GDM1 (cell line): Measurements from ENCODE around the gene PCDH9.

Experiments used
- DNase-seq: peaks from one replicate; lab custom pipeline; 2025; lab: John Stamatoyannopoulos, UW

The PCDH9 gene

DNA sequence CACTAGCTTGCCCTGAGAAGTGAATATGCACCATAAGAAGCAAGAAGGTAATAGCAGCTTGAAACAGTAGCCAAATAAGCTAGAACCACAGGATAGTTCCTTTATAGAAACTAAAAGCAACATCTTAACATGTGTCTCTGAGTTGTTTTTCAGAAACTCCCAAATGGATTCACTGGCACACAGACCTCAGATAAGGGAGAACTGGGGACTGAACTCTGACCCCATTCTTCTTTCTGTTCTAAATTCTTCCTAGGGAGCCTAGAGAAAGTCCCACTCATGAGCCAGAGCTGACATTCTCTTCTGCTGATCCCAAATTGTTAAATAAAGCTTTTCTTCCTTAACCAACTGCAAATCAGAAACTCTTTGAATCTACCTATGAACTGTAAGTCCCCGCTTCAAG, 146.1 kb downstream of the PCDH9 start:
- DNase-seq, result no peak

GRCh38 chr13:67083519-67083918, 146.6 kb downstream of the PCDH9 start:
- DNase-seq, result no peak

DNA sequence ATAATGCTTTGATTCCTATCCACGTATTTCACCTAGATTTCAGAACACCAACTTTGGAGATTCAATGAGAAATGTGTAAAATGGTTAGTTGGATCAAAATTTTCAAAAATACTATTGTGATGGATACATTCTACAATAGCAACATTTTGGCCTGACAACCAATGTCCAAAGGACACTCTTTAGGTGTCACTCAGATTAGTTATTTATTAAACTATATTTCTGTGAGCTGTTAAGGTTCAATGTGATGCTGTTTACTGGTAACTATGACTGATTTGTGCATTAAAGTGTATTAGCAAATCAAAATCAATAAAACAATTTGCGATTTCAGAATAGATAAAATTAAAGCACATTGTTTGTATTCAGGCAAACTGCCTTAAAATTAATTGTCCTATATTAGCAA, 149.8 kb downstream of the PCDH9 start:
- no peak for DNase-seq

DNA sequence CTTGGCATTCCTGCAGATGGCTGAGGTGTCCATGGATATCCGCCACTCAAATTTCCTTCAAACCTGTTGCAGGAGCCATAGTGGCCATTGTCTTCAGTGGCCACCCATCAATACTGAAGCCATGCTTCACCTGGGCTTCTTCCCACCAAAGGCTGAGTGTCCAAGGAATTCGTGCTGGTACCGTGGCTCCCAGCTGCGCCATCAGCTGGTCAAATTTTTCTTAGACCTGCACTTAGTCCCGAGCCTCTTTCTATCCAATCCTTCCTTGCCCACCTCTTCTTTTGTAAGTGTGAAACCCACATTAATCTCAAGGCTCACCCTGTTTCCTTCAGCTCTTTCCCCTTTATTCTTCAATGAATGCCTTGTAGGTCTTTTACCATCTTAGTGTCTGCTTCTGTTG, 152.1 kb downstream of the PCDH9 start:
- no peak for DNase-seq

DNA sequence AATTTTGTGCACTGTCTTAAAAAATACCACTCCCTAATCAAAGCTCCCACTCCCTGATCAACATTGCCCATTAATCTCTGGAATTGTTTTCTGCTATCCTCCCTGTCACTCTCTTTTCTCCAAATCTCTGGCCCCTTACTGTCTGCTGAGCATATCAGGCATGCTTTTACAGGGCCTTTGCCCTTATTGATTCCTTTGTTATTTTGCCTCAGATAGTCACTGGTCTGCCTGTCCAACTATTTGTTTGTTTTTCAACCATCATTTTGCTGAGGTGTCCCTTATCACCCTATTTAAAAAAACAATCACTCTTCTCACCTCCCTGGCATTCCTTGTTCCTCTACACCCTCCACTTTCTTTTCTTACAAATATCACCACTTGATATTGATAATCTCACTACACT, 153.0 kb downstream of the PCDH9 start:
- no peak for DNase-seq

GRCh38 chr13:67076378-67076777, 153.8 kb downstream of the PCDH9 start:
- no peak for DNase-seq

GRCh38 chr13:67075239-67075638, 154.9 kb downstream of the PCDH9 start:
- no peak for DNase-seq

DNA sequence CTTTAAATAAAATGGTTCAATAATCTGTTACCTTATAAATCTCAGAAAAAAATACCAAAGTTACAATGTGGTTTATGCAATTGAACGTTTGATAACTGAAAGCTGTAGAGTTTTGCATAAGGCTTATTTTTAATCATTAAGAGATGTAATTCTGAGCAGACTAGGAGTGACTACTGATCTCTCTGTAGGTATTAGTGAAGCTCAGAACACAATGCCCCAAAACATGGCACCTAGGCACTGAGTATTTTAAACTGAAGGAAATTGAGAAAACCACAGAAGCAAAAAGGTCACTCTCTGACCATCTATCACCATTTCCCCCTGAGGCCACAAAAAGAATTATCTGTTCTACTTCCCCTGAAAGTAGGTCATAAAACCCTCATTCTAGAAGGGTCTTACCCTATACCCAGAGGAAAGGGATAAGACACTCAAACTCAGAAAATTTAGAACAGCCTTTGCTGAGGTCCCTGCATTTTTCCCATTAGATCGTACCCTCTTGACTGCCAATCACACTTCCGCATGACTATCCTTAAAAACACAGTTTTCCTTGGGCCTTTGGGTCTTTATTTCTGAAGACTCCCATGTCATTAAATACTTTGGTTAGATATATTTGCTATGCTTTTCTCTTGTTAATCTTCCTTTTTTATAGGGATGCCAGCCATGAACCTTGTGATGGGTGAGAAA, 158.1 kb downstream of the PCDH9 start:
- DNase-seq, result no peak

GRCh38 chr13:67070306-67070705, 159.8 kb downstream of the PCDH9 start:
- no peak for DNase-seq

- no peak for DNase-seq
Measured at GRCh38 chr13:67069117-67069767, 160.9 kb downstream of the PCDH9 start.

- DNase-seq, result no peak
Measured at GRCh38 chr13:67064920-67065319, 165.2 kb downstream of the PCDH9 start.

- no peak for DNase-seq
Measured at GRCh38 chr13:67063036-67063435, 167.1 kb downstream of the PCDH9 start.

GRCh38 chr13:67062160-67062559, 168.0 kb downstream of the PCDH9 start:
- no peak for DNase-seq

GRCh38 chr13:67061750-67062149, 168.4 kb downstream of the PCDH9 start:
- no peak for DNase-seq

- no peak for DNase-seq
Measured at GRCh38 chr13:67052550-67053490, 177.3 kb downstream of the PCDH9 start.

DNA sequence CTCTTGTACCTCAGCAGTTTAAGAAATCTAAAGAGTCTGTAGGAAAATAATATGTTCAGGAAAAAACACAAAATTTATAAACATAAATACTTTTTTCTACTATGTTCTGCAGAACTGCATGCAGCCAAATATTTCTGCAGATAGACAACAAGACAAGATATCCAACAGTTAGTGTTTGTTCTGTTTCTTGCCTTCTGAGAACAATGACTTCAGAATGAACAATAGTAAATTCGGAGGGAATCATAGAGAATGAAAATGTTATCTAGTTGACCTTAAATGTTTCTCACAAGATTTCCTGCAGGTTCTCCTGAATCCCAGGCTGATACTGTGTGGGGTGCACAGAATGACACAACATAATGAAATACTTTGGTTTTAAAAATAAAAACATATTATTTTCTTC, 180.4 kb downstream of the PCDH9 start:
- no peak for DNase-seq

DNA sequence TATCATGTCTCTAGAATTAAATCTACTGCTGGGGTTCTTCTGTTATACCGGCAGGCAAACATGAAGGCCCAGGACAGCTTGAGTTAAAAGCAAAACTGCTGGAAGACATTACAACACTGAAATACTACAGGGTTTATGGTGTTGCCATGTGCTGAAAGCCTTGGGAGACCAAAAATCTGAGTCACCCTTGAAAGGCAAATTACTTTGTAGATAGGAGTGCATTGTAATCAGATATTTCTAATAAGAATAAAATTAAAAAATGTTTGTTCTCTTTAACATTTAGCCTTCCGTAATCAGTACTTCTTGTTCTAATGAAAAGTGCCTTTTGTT, 181.3 kb downstream of the PCDH9 start:
- DNase-seq, result no peak

GRCh38 chr13:67048084-67048820, 181.9 kb downstream of the PCDH9 start:
- no peak for DNase-seq

- no peak for DNase-seq
Measured at GRCh38 chr13:67045357-67045756, 184.8 kb downstream of the PCDH9 start.

DNA sequence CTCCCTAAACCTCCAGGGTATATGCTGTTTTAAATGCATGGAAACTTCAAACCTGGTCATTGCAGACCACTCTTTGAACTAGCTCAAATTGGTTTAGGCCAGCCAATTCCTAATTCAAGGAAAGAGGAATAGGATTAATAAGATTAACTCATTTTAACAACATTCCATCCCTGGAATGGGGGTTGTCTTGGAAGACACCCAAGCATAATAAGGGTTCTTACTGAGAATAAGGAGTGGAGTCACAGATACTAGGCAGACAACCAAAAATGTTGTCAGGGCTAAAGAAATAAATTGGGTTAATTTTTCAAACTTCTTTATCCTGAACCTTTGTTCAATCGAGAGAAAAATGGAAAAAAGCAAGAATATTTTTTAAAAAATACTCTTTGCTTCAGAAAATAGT, 186.2 kb downstream of the PCDH9 start:
- DNase-seq, result no peak

GRCh38 chr13:67042556-67042955, 187.6 kb downstream of the PCDH9 start:
- no peak for DNase-seq

DNA sequence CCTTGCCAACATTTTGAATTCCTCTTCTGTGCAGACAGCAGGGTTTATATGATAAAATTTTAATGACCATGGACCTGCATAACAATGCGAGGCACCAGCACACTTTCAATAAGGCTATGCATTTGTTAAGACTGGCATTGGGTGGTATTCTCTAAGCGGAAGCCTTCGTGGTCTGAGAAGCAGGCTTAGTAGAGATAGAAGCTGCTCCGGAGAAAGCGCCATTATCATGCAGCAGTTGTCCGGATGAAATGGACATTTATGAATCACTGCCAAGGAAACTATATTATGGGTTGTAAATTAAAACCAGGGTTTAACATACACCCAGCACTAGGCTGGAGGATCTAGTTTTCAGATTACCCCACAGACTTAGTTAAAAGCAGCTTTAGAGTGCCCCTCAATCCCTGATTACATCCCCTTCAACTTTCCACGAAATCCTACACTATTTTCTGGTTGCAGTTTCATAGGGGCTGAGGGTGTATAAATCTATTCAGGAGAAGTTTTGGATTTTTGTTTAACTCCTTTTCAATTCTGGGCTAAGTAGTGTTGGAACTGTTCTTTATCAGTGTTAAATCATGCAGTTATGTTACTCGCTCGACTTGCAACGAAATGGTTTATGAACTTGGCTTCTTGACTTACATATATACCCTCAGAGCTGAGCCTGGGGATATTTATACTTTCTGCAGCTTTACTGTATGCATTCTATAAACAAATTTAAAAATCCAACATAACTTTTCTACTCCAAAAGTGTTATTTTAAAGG, 193.3 kb downstream of the PCDH9 start:
- no peak for DNase-seq
